Transverse colon (tissue), 4 donors: ENCODE results near the gene STRIP2. TPM values are rescaled to one million over a fixed set of nuclear protein-coding genes. Genes with fewer than 3 reads are reported as not detected.

Source experiments
- DNase-seq: peaks from one replicate; pipeline ENCODE4 v3.0.0-alpha.2; 2019
- H3K27ac ChIP-seq, 4 donors: fragments of 200-600 bp; sonication (generic); 2 replicates each; pipeline ENCODE4 v1.5.1; 2016 to 2018; ENCODE audit warnings: inconsistent platforms in 4 of 4
- H3K27me3 ChIP-seq: fragments of 200-600 bp; sonication (generic); 2 replicates; pipeline ENCODE4 v1.5.1; 2017; ENCODE audit warnings: inconsistent platforms
- H3K36me3 ChIP-seq, 4 donors: fragments of 200-600 bp; sonication (generic); 2 replicates each; pipeline ENCODE4 v1.5.1; 2017 to 2019; ENCODE audit warnings: inconsistent platforms in 4 of 4
- H3K4me1 ChIP-seq, 4 donors: fragments of 200-600 bp; sonication (generic); 2 replicates each; pipeline ENCODE4 v1.5.1; 2017 to 2020; ENCODE audit warnings: inconsistent platforms in 4 of 4
- H3K4me3 ChIP-seq, 4 donors: fragments of 200-600 bp; sonication (generic); 1 replicate in 1 of 4; 2 replicates in 3 of 4; pipeline versions ENCODE4 v1.5.1 to v1.6.1; 2017 to 2019; ENCODE audit warnings: inconsistent platforms in 4 of 4
- H3K9me3 ChIP-seq, 2 donors: fragments of 200-600 bp; sonication (generic); 2 replicates each; pipeline ENCODE4 v1.5.1; 2017 to 2019; ENCODE audit warnings: inconsistent platforms in 2 of 2
- EP300 ChIP-seq: sonication (generic); formaldehyde crosslinking; IDR thresholded peaks from one replicate; pipeline ENCODE4 v1.6.1; 2017; ENCODE audit warnings: antibody characterized with exemption, low read depth
- POLR2A ChIP-seq: fragments of 450-650 bp; IDR thresholded peaks from one replicate; pipeline ENCODE4 v1.6.1; 2016; ENCODE audit warnings: antibody characterized with exemption, mild to moderate bottlenecking, moderate library complexity
- POLR2AphosphoS5 ChIP-seq, 3 donors: sonication (generic); formaldehyde crosslinking; IDR thresholded peaks; one replicate each; pipeline ENCODE4 v1.6.1; 2016; ENCODE audit warnings: antibody characterized with exemption in 3 of 3
- WGBS, 2 donors: methylation state at CpG; one replicate each; pipeline ENCODE4 v1.1.5; 2018; ENCODE audit warnings: low coverage in 1 of 2; 5-methylcytosine and 5-hydroxymethylcytosine counted together
- in situ Hi-C, 4 donors: fragments of 200-750 bp; cut with MboI; loops; one replicate each; pipeline versions ENCODE4 v1.15.0 to v1.15.1; 2017; ENCODE audit warnings: low sequenced_read_pairs in 3 of 4, low pct_ligation_motif_present in 1 of 4, low pct_unique_long_range_greater_than_20kb in 1 of 4
- intact Hi-C: fragments of 100-400 bp; cut with DNase I; formaldehyde crosslinking; loops from one replicate; pipeline ENCODE4 v1.15.1; 2023; ENCODE audit warnings: low total_unique reads
- total RNA-seq, 4 donors: library from RNA; depleted of rRNA; stranded (reverse); fragments of >200 nt; gene quantifications; one replicate each; pipeline ENCODE4 v1.1.0, GENCODE V29; 2016
- TF ChIP-seq, protein P1 (sequence below), 5 experiments: fragments of 200-600 bp in 3 of 5; fragments of 450-650 bp in 2 of 5; sonication (generic) in 3 of 5; IDR thresholded peaks; 1 replicate in 2 of 5; 2 replicates in 3 of 5; pipeline ENCODE4 v1.5.1; 2016 to 2017; ENCODE audit warnings: antibody characterized with exemption in 5 of 5, inconsistent platforms in 3 of 5, mild to moderate bottlenecking in 2 of 5, moderate library complexity in 1 of 5

The STRIP2 gene
- total RNA-seq, 4 donors from 2014 or later: 0.82 to 1.1 TPM; not detected in 2

DNA sequence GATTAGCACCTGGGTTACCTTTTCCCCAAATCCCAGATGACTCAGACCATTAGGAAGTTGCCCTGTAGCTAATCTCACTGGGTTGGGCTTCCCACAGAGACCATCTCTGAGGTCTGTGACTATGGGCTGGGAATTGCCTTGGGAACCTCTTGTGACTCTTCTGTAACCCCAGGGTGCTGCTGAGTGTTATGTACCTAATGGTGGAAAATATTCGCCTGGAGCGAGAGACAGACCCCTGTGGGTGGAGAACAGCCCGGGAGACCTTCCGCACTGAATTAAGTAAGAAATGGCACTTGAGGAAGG, 20.0 kb downstream of the STRIP2 start:
- TF ChIP-seq POLR2A: no peak
- no peak for TF ChIP-seq EP300
- Histone ChIP-seq H3K27me3 (no peaks in the 10 kb centered on the region), H3K9me3 (no peaks in the 10 kb centered on the region), H3K27ac (no peak overlapping the region), H3K4me3 (no peak overlapping the region), H3K4me1 (no peaks in the 10 kb centered on the region), H3K36me3 (no peaks in the 10 kb centered on the region)
- no peak for DNase-seq
- in situ Hi-C loops (loop anchor here (25.0 kb wide), 2 partner anchors 92 to 242 kb away; no protein-coding TSS in a partner anchor), intact Hi-C loops (no loop called here)
- WGBS, 2 donors: 99% methylated on average over 4 of the region's 4 CpGs; no CpG with 5 or more reads in 1 of the 2 donors

DNA sequence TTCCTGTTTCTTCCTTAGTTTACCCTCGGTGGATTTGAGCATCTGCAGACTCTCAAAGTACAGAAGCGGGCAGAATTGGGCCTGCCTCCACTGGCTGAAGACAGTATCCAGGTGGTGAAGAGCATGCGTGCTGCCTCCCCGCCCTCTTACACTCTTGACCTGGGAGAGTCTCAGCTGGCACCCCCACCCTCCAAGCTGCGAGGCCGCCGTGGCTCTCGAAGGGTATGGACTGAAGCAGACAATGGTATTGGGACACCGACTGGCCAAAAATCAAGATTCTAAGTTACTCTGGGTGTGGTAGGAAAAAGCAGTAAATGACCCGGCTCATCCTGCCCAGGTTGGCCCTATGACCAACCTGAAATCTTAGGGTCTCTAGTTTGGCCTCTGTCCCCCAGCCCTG, 22.2 kb downstream of the STRIP2 start:
- no peaks in the 10 kb centered on the region for H3K36me3 ChIP-seq
- H3K4me1 ChIP-seq: no peaks in the 10 kb centered on the region
- H3K9me3 ChIP-seq: no peaks in the 10 kb centered on the region
- H3K27ac ChIP-seq: no peak overlapping the region
- 88 to 91% methylated on average over 4 to 10 of the region's 10 CpGs for WGBS, 2 donors
- H3K4me3 ChIP-seq: no peak overlapping the region
- DNase-seq: no peak
- no peaks in the 10 kb centered on the region for H3K27me3 ChIP-seq
- intact Hi-C loops: no loop called here
- TF ChIP-seq, protein P1, sequence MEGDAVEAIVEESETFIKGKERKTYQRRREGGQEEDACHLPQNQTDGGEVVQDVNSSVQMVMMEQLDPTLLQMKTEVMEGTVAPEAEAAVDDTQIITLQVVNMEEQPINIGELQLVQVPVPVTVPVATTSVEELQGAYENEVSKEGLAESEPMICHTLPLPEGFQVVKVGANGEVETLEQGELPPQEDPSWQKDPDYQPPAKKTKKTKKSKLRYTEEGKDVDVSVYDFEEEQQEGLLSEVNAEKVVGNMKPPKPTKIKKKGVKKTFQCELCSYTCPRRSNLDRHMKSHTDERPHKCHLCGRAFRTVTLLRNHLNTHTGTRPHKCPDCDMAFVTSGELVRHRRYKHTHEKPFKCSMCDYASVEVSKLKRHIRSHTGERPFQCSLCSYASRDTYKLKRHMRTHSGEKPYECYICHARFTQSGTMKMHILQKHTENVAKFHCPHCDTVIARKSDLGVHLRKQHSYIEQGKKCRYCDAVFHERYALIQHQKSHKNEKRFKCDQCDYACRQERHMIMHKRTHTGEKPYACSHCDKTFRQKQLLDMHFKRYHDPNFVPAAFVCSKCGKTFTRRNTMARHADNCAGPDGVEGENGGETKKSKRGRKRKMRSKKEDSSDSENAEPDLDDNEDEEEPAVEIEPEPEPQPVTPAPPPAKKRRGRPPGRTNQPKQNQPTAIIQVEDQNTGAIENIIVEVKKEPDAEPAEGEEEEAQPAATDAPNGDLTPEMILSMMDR (IDR thresholded peaks at IDR 0.05): no peak
- TF ChIP-seq POLR2AphosphoS5 (IDR thresholded peaks at IDR 0.05) (no peak), POLR2A (no peak), EP300 (no peak)
- in situ Hi-C loops: loop anchor here (25.0 kb wide), 2 partner anchors 94 to 244 kb away; no protein-coding TSS in a partner anchor

DNA sequence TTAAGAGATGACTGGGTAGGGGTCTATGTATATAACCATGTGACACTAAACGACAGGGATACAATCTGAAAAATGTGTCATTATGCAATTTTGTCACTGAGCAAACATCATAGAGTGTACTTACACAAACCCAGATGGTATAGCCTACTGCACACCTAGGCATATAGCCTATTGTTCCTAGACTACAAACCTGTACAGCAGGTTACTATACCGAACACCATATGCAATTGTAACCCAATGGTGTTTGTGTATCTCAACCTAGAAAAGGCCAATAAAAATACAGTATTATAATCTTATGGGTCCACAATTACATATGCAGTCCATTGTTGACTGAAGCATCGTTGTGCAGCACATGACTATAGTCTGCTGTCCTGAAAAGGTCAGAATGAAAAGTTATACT, 22.9 kb downstream of the STRIP2 start:
- WGBS, 2 donors: 34 to 57% methylated on average over 2 to 3 of the region's 3 CpGs
- TF ChIP-seq POLR2AphosphoS5 (IDR thresholded peaks at IDR 0.05): no peak
- TF ChIP-seq, protein P1 (IDR thresholded peaks at IDR 0.05): no peak
- TF ChIP-seq POLR2A: no peak
- no peak for TF ChIP-seq EP300
- no peaks in the 10 kb centered on the region for H3K27me3 ChIP-seq
- H3K27ac ChIP-seq: no peak overlapping the region
- H3K4me1 ChIP-seq: no peaks in the 10 kb centered on the region
- H3K9me3 ChIP-seq: no peaks in the 10 kb centered on the region
- H3K4me3 ChIP-seq: no peak overlapping the region
- in situ Hi-C loops: loop anchor here (25.0 kb wide), 2 partner anchors 95 to 245 kb away; no protein-coding TSS in a partner anchor
- H3K36me3 ChIP-seq: no peaks in the 10 kb centered on the region
- intact Hi-C loops: no loop called here
- DNase-seq: no peak

DNA sequence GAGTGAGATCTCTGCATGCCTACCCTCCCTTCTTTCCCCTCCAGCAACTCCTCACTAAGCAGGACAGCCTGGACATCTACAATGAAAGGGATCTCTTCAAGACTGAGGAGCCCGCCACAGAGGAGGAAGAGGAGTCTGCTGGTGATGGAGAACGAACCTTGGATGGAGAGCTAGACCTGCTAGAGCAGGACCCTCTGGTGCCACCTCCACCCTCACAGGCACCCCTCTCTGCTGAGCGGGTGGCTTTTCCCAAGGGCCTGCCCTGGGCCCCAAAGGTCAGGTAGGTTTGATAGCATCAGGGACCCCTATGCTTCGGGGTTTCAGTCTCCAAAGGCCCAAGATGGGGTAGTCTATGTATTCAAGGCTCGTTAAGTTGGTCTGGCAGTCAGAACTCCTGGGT, 23.9 kb downstream of the STRIP2 start:
- WGBS, 2 donors: 98% methylated on average over 5 of the region's 5 CpGs; no CpG with 5 or more reads in 1 of the 2 donors
- Histone ChIP-seq H3K4me3 (no peak overlapping the region), H3K4me1 (no peaks in the 10 kb centered on the region), H3K36me3 (no peaks in the 10 kb centered on the region), H3K27ac (no peak overlapping the region), H3K9me3 (no peaks in the 10 kb centered on the region), H3K27me3 (no peaks in the 10 kb centered on the region)
- no peak for DNase-seq
- TF ChIP-seq, protein P1 (IDR thresholded peaks at IDR 0.05): no peak
- no peak for TF ChIP-seq POLR2A
- no peak for TF ChIP-seq EP300
- no peak for TF ChIP-seq POLR2AphosphoS5 (IDR thresholded peaks at IDR 0.05)
- in situ Hi-C loops: loop anchor here (25.0 kb wide), 2 partner anchors 96 to 246 kb away; no protein-coding TSS in a partner anchor
- intact Hi-C loops: no loop called here

DNA sequence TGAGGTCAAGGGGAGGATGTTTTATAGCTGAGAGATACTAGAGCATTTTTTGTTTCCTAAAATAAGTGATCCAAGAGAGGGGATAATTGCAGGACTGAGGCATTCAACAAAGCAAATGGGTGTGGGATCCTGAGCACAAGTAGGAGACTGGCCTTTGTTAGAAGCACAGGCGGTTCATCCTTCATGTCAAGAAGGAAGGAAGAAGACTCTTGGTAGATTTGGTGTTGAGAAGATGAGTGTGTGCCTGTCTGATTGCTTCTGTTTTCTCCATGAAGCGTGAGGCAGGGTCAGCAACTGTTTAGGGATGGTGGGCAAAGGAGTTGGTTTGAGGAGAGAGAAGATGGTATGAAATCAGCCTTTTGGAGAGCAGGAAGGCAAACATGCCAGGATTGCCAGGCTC, 27.6 kb downstream of the STRIP2 start:
- in situ Hi-C loops (loop anchor here (25.0 kb wide), 2 partner anchors 100 to 250 kb away; no protein-coding TSS in a partner anchor), intact Hi-C loops (no loop called here)
- Histone ChIP-seq H3K4me3 (no peak overlapping the region), H3K27ac (no peak overlapping the region), H3K27me3 (no peaks in the 10 kb centered on the region), H3K4me1 (no peaks in the 10 kb centered on the region), H3K36me3 (no peaks in the 10 kb centered on the region), H3K9me3 (no peaks in the 10 kb centered on the region)
- DNase-seq: no peak
- 89 to 94% methylated on average over 1 to 2 of the region's 2 CpGs for WGBS, 2 donors
- TF ChIP-seq POLR2A (no peak), EP300 (no peak), POLR2AphosphoS5 (IDR thresholded peaks at IDR 0.05) (no peak)
- TF ChIP-seq, protein P1 (IDR thresholded peaks at IDR 0.05): no peak
